Measurements from ENCODE around the gene ZDHHC14.

The ZDHHC14 gene

DNA sequence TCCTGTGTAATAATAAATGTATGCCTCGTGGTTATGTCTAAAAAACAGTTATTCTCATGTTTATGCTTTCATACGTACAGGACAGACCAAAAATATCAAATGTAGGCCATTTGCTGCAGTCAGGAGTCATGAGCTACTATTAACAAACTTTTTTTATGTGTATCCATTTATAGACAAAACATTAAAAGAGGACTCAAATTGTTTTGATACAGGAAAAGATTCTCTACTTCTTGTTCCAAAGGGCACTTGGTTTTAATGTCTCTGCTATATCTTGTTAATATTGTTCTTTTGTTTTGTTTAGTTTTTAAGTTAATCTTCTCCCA, 155.2 kb downstream of the ZDHHC14 start:
- H3K27ac ChIP-seq: no peak overlapping the region
- TF ChIP-seq, protein P1, sequence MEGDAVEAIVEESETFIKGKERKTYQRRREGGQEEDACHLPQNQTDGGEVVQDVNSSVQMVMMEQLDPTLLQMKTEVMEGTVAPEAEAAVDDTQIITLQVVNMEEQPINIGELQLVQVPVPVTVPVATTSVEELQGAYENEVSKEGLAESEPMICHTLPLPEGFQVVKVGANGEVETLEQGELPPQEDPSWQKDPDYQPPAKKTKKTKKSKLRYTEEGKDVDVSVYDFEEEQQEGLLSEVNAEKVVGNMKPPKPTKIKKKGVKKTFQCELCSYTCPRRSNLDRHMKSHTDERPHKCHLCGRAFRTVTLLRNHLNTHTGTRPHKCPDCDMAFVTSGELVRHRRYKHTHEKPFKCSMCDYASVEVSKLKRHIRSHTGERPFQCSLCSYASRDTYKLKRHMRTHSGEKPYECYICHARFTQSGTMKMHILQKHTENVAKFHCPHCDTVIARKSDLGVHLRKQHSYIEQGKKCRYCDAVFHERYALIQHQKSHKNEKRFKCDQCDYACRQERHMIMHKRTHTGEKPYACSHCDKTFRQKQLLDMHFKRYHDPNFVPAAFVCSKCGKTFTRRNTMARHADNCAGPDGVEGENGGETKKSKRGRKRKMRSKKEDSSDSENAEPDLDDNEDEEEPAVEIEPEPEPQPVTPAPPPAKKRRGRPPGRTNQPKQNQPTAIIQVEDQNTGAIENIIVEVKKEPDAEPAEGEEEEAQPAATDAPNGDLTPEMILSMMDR (IDR thresholded peaks at IDR 0.05): no peak
- TF ChIP-seq ZFX (IDR thresholded peaks at IDR 0.05; ENCODE audit: borderline replicate concordance): no peak

DNA sequence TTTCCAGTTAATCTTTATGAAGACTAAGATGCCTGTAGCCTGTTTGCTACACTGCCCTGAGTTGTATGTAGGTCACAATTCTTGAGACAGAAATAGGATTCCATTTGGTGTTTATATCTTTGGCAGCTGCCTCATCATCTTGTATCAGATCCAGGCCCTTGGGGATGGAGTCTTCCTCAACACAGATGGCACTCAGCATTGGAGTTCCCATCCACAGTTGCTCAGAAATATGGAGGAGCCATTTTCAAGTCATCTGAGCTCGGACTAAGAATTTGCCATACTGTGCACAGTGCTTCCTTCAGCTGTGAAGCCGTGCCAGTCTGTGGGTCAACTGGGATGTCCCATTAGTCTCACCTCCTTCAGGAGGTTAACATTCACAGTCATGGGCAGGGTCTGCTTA, 156.6 kb downstream of the ZDHHC14 start:
- no peak overlapping the region for H3K27ac ChIP-seq
- no peak for TF ChIP-seq ZFX (IDR thresholded peaks at IDR 0.05; ENCODE audit: borderline replicate concordance)
- TF ChIP-seq, protein P1 (IDR thresholded peaks at IDR 0.05): no peak

DNA sequence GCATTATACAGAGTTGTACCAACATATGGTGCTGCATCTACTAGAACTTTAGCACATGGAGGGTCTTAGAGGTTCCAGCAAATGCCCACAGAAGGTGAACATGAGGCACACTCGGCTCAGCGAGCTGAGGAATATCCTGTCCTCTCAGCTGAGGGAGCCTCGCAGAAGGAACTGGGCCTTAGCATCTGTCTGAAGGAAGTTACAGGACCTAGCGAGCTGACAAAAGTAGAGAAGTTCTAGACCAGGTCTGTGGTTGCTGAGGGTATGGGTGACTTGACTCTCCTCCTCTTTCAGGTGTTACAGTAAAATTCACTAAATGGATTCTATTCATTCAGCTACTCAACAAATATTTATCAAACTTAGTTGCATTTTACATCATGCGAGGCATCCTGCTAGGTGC, 157.2 kb downstream of the ZDHHC14 start:
- no peak overlapping the region for H3K27ac ChIP-seq
- TF ChIP-seq, protein P1 (IDR thresholded peaks at IDR 0.05): no peak
- TF ChIP-seq ZFX (IDR thresholded peaks at IDR 0.05; ENCODE audit: borderline replicate concordance): no peak

DNA sequence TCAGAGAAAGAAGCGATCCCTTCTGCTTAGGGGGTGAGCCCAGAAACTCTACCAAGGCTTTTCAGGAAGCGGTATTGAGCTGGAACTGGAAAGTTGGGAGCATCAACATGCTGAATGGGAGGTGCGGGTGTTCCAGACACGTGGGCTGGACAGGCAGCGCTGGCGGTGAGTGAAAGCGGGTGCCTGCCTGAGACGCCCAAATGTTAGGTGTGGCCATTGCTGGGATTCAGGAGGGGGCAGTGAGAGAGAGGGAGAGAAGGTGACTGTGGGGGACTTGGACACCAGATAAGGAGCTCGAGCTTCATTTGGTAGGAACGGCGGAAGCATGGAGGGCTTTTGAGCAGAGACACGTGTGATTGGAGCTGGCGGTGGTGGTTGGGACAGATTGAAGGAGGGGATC, 157.7 kb downstream of the ZDHHC14 start:
- TF ChIP-seq ZFX (IDR thresholded peaks at IDR 0.05; ENCODE audit: borderline replicate concordance): no peak
- TF ChIP-seq, protein P1 (IDR thresholded peaks at IDR 0.05): no peak

DNA sequence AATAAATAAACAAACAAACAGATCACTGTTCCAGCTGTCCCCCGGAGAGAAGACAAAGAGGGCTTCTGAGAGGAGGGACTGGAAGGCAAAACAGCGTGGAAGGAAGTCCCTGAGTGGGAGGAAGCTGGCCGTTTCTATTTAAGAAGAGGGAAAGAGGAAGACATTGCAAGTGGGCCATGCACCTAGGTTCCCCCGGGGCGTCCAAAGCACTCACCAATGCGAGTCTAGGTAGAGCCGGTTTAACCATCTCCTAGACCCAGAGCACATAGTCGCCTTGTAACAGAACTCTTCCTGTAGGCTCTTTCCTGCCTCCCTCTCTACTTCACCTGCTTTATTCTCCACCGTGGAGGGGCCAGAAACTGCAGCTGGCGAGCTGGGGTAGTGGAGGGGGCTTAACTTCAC, 158.4 kb downstream of the ZDHHC14 start:
- TF ChIP-seq ZFX (IDR thresholded peaks at IDR 0.05; ENCODE audit: borderline replicate concordance): no peak
- TF ChIP-seq, protein P1 (IDR thresholded peaks at IDR 0.05): no peak
- H3K27ac ChIP-seq: no peak overlapping the region

More for the DNA sequence above, 157.7 kb downstream of the ZDHHC14 start:
- H3K27ac ChIP-seq: no peak overlapping the region

DNA sequence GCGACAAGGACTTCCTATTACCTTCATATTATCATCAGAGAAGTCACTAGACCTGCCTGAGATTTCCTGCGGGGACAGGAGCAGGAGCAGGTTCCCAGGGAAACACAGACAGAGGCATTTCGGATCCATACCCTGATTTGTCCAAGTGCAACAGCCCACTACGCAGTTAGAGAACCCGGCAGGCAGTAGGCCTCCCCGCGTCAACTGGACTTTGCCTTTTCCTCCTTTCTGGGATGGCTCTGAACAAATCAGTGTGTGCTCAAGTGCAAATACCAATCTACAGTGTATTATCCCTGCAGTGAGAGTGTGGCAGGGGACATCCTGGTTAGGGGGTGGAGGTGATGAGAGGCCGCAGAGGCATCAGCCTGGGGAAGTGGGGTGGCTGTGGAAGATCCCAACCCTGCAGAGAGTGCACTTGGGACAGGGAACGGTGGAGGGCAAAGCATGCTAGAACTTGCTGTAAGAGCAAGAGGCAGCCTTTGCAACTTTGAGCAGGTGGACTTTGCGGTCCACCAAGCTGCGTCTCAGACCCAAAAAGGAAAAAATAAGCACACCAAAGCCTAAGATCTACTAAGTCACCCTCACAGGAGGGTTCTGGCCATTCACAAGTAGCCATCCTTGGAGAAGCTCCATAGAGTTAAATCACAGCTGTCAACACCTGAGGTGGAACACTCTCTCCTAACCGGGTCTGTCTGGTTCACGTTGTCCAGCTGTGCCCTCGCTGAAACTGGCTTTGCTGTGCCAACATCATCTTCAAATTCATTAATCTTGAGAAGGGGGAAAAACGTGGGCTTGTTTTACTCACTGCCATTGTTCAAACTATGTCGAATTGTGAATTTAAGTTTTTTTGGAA, 159.1 kb downstream of the ZDHHC14 start:
- no peak for TF ChIP-seq ZFX (IDR thresholded peaks at IDR 0.05; ENCODE audit: borderline replicate concordance)
- TF ChIP-seq, protein P1 (IDR thresholded peaks at IDR 0.05): no peak
- H3K27ac ChIP-seq: no peak overlapping the region

DNA sequence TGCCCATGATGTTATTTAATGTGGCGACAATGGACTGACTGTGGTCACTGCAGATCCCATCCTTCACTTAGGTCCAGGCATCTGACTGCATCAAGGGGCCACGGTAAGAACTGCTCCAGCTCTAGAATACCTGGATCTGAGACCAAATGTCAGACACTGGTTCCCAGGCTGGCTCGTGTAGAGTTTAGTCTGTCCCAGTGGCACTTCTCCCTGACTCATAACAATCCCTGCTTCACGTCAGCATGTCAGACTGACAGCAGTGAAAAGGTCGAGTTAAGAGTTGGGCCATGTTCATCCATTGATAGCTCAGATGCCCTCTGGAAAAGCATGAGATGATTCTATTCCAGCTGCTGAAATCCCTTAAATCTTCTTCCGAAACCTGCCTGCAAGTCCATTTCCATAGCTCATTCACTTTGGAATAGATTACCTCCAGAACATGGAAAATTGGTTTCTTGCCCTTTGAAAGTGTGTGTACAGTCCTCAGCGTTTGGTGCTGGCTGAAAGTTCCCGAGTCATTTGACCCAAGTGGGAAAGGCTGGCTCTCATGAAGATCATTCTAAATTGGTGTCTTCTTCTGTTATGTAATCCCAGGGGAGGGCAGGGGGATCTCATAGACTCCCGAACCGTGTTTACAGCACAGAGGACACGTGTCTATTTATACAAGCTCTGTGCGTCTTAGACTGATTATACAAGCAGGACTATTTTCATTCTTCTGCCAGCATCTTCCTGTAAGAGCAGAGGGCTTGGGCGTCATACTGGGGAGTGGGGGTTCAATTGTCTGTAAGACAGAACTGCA, 160.8 kb downstream of the ZDHHC14 start:
- TF ChIP-seq, protein P1 (IDR thresholded peaks at IDR 0.05): no peak
- no peak for TF ChIP-seq ZFX (IDR thresholded peaks at IDR 0.05; ENCODE audit: borderline replicate concordance)
- H3K27ac ChIP-seq: no peak overlapping the region

Data from 22Rv1 (cell line).